Stimulated activated naive B cell treated with anti-CD40 and anti-IgM and Interleukin-4, amounts not matched to agents 10 μg/mL and 1 μg/mL and 100 μg/mL, for 72 hours (primary cell): Measurements from ENCODE around the gene C14orf180.

ENCODE experiments used
- ATAC-seq, 2 donors: fragments of 150-1000 bp; cut with Tn5 transposase; replicated peaks; 2 replicates each; pipeline ENCODE4 v1.10.0; 2021; ENCODE audit warnings: moderate library complexity in 1 of 2
- DNase-seq: peaks from one replicate; pipeline ENCODE4 v3.0.0; 2021
- H3K27ac Mint-ChIP-seq: one replicate; pipeline ENCODE4 v1.8.0; 2022; ENCODE audit warnings: mild to moderate bottlenecking, mixed read lengths
- H3K27me3 Mint-ChIP-seq, 2 donors: one replicate each; pipeline ENCODE4 v1.8.0; 2022; ENCODE audit warnings: mixed read lengths in 2 of 2
- H3K36me3 Mint-ChIP-seq, 2 donors: one replicate each; pipeline ENCODE4 v1.8.0; 2022; ENCODE audit warnings: mixed read lengths in 2 of 2, mild to moderate bottlenecking in 1 of 2
- H3K4me1 Mint-ChIP-seq, 2 donors: one replicate each; pipeline ENCODE4 v1.8.0; 2022; ENCODE audit warnings: mixed read lengths in 2 of 2, mild to moderate bottlenecking in 1 of 2
- H3K4me3 Mint-ChIP-seq, 2 donors: one replicate each; pipeline ENCODE4 v1.8.0; 2022; ENCODE audit warnings: mild to moderate bottlenecking in 2 of 2, mixed read lengths in 2 of 2, moderate library complexity in 1 of 2
- H3K9me3 Mint-ChIP-seq, 2 donors: one replicate each; pipeline ENCODE4 v1.8.0; 2022; ENCODE audit warnings: mixed read lengths in 2 of 2, mild to moderate bottlenecking in 1 of 2

Gene C14orf180

GRCh38 chr14:104579507-104579906 is at the start of gene C14orf180:
C14orf180 (plus strand) TSS chr14:104579764; CDS start chr14:104586431, 6,667 bp downstream.
- ATAC-seq, result no peak
- Mint-ChIP-seq H3K27me3 (peaks cover 15 to 47% of the 10 kb centered on the region in 2 donors), H3K36me3 (no peaks in the 10 kb centered on the region)

DNA sequence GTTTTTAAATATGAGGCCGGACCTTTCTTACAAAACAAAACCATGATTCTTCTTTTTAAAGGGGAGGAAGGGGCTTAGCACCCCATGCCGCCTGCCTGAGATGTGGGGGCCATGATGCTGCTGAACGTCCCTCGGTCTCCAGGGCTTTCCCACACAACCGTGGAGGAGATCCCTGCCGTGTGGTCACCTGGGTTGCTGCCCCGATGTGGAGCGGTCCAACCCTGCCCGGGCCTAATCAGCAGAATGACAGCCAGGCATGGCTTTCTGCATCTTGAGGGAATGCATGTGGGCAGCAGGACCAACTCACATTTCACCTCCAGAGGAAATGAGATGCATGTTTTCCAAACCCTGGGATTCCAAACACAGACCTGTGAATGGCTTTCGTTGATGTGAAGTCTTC is 48.9 kb upstream of the C14orf180 start:
- Mint-ChIP-seq H3K9me3 (peaks cover 16 to 21% of the 10 kb centered on the region in 2 donors), H3K27ac (no peak overlapping the region), H3K4me1 (peaks cover 0 to 2% of the 10 kb centered on the region in 2 donors), H3K4me3 (no peak overlapping the region), H3K27me3 (peaks cover 7 to 15% of the 10 kb centered on the region in 2 donors), H3K36me3 (peaks cover 0 to 2% of the 10 kb centered on the region in 2 donors)
- DNase-seq (no peak), ATAC-seq (no peak)

More at GRCh38 chr14:104579507-104579906, at the start of gene C14orf180:
- Mint-ChIP-seq H3K9me3 (no peaks in the 10 kb centered on the region), H3K4me1 (no peaks in the 10 kb centered on the region), H3K27ac (peak within 1 kb of the TSS; percentile 37), H3K4me3 (no peak within 1 kb of the TSS)
- DNase-seq, result no peak

DNA sequence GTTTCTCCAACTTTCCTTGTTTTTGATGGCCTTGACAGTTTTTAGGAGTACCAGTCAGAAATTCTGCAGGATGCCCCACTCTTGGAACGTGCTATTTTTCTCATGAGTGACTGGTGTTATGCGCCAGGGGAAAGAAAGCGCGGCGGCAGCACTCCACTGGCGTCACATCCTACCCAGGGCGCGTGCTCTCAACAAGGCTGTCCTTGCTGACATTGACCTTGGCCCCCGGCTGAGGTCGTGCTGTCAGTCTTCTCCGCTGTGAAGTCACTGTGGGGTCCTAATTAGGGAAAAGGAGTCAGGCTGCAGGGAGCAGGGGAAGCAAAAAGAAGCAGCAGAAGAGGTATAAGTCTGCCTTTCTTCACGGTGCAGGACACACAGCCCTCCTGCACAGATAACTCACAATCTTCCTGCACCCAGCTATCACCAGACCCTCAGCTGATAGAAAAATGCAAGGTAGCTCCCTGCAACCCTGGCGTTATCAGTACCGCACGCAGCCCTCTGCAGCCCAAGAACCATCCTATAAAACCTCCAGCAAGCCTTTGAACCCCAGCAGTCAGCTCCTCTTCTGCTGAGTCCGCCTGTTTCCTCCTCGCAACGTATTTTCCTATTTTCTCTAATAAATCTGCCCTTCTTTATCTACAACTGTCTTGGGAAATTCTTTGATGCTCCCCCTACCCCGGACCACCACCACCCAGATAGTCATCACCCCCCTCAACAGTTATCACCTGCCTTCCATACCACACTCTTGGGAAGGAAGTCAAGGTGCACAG is 48.0 kb upstream of the C14orf180 start:
- ATAC-seq, result no peak
- Mint-ChIP-seq H3K4me3 (no peak overlapping the region), H3K27me3 (peaks cover 7 to 17% of the 10 kb centered on the region in 2 donors), H3K9me3 (peaks cover 15 to 18% of the 10 kb centered on the region in 2 donors), H3K27ac (no peak overlapping the region), H3K4me1 (peaks cover 0 to 2% of the 10 kb centered on the region in 2 donors), H3K36me3 (peaks cover 0 to 2% of the 10 kb centered on the region in 2 donors)
- DNase-seq, result no peak

DNA sequence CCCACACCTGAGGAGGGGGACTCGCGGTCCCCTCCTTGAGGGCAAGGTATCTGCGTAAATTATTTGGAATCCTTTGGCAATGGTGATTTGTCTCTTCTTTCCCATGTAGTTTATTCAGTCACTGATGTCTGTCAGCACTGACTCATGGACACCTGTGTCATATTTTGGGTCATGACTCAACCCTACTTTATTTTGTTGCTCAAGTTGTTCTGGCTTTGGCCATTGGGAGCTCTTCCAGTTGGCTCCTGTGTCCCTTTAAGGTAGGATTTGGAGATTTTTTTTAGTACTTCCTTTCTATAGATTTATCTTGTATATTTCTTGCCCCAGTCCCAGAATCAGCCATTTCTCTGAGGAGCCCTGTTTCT is 47.4 kb upstream of the C14orf180 start:
- H3K36me3 Mint-ChIP-seq, result no peaks in the 10 kb centered on the region
- no peaks in the 10 kb centered on the region for H3K4me1 Mint-ChIP-seq
- no peak overlapping the region for H3K27ac Mint-ChIP-seq

DNA sequence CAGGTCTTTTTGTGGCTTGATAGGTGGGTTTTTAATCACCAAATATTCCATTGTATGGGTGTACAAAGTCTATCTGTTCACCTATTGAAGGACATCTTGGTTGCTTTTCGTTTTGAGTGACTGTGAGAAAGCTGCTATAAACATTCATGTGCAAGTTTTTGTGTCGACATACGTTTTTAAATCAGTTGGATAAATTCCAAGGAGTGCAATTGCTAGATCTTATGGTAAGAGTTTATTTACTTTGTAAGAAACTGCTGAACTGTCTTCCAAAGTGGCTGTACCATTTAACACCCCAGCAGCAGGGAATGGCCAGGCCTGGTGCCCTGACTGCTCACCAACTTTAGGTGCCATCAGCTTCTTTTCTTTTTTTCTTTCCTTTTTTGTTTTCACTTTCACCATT is 45.5 kb upstream of the C14orf180 start:
- ATAC-seq (no peak), DNase-seq (no peak)
- H3K36me3 Mint-ChIP-seq, result no peaks in the 10 kb centered on the region
- peaks cover 0 to 2% of the 10 kb centered on the region in 2 donors for H3K4me1 Mint-ChIP-seq
- peaks cover 7 to 22% of the 10 kb centered on the region in 2 donors for H3K27me3 Mint-ChIP-seq
- H3K27ac Mint-ChIP-seq, result no peak overlapping the region
- H3K9me3 Mint-ChIP-seq, result peaks cover 0 to 3% of the 10 kb centered on the region in 2 donors
- no peak overlapping the region for H3K4me3 Mint-ChIP-seq

More for the DNA sequence above, 47.4 kb upstream of the C14orf180 start:
- peaks cover 9 to 13% of the 10 kb centered on the region in 2 donors for H3K9me3 Mint-ChIP-seq
- H3K4me3 Mint-ChIP-seq, result no peak overlapping the region
- ATAC-seq (no peak), DNase-seq (no peak)
- H3K27me3 Mint-ChIP-seq, result peaks cover 7 to 22% of the 10 kb centered on the region in 2 donors

- Mint-ChIP-seq H3K27ac (no peak overlapping the region), H3K4me1 (peaks cover 0 to 2% of the 10 kb centered on the region in 2 donors), H3K27me3 (peaks cover 5 to 20% of the 10 kb centered on the region in 2 donors), H3K4me3 (no peak overlapping the region), H3K36me3 (no peaks in the 10 kb centered on the region), H3K9me3 (peaks cover 0 to 3% of the 10 kb centered on the region in 2 donors)
- ATAC-seq, result no peak
- no peak for DNase-seq
Measured at GRCh38 chr14:104536942-104537612, 42.5 kb upstream of the C14orf180 start.

DNA sequence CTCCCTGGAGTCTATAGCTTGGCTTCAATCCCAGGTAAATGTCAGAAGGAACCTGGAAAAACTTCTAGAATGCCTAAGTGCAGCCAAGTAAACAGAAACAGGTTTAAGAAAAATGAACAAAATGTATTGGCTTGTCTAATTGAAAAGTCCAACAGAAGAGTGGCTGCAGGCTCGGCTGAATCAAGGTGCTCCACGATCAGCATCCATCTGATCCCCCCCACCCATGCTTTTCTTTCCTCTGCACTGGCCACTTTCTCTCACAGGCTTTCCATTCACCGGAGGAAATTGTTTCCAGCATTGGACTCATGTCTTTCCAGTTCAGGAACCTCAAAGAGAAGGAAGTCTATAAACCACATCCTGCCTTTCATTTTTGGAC is 42.0 kb upstream of the C14orf180 start:
- Mint-ChIP-seq H3K4me1 (peaks cover 0 to 2% of the 10 kb centered on the region in 2 donors), H3K4me3 (no peak overlapping the region), H3K27me3 (peaks cover 8 to 21% of the 10 kb centered on the region in 2 donors), H3K36me3 (no peaks in the 10 kb centered on the region), H3K9me3 (peaks cover 0 to 3% of the 10 kb centered on the region in 2 donors), H3K27ac (no peak overlapping the region)
- ATAC-seq, result no peak
- no peak for DNase-seq

DNA sequence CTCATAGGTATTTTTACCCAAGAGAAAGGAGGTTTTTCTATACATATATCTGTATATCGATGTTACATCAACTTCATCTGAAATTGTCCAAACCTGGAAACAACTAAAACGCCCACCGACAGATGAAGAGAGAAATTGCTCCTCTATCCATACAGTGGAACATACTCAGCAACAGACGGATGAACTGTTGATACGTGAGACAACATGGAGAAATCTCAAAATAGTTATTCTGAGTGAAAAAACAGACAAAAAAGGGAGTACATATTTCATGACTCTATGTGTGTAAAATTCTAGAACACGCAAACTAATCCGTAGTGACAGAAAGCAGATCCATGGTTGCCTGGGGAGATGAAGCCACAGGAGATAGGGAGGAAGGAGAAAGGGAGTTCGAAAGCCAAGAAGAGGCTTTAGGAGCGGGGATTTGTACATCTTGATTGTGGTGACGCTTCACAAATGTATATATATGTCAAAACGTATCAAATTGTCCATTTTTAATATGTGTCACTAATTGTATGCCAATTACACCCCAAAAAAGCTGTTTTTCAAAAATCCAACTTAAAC is 37.6 kb upstream of the C14orf180 start:
- ATAC-seq (no peak), DNase-seq (no peak)
- peaks cover 0 to 2% of the 10 kb centered on the region in 2 donors for H3K4me1 Mint-ChIP-seq
- no peaks in the 10 kb centered on the region for H3K9me3 Mint-ChIP-seq
- H3K27ac Mint-ChIP-seq, result no peak overlapping the region
- H3K4me3 Mint-ChIP-seq, result no peak overlapping the region
- H3K27me3 Mint-ChIP-seq, result peaks cover 40% of the 10 kb centered on the region in 2 donors
- no peaks in the 10 kb centered on the region for H3K36me3 Mint-ChIP-seq

DNA sequence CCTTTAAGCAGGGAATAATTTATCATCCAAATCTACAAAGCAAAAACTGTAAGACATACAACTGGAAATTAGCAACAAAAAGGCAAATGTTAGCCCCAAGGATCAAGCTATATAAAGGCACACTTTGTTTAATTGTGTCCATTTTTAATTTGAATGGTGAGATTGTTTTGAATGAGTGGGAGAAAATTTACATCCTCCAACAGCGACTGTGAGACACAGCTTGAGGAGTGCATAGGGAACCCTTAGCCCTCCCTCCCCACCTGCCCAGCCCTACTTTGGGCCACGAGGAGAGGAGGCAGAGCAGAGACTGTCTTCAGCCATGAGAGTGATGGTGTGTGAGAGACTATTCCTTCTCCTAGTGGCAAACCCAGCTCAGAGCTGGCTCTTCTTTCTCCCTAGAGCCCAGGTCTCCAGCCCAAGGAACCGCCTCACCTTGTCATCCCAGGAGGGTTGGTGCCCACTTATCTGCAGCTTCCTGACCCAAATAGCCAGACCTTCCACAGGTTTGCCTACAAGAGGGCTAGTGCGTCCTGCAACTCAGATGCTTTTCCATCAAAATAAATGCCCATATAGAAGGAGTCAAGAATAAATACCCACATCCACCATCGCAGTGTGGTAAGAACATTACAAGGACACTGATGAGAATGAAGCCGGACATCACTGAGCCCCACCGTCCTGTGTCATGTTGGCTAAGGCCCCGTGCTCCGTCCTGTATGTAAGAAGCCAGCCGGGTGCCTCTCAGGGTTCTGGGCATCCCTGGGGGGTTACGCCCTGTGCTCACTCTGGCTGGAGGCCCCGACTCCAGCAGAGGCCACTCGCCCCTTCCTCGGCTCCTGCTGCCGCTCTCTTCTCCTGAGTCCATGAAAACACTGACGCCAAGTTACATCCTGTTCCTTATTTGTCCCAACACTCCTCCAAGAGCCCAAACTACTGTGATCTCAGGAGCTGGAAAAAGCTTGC is 36.4 kb upstream of the C14orf180 start:
- no peaks in the 10 kb centered on the region for H3K9me3 Mint-ChIP-seq
- H3K36me3 Mint-ChIP-seq, result no peaks in the 10 kb centered on the region
- no peaks in the 10 kb centered on the region for H3K4me1 Mint-ChIP-seq
- DNase-seq, result no peak
- H3K27ac Mint-ChIP-seq, result no peak overlapping the region
- H3K4me3 Mint-ChIP-seq, result no peak overlapping the region
- ATAC-seq, result no peak
- peaks cover 47 to 48% of the 10 kb centered on the region in 2 donors for H3K27me3 Mint-ChIP-seq

DNA sequence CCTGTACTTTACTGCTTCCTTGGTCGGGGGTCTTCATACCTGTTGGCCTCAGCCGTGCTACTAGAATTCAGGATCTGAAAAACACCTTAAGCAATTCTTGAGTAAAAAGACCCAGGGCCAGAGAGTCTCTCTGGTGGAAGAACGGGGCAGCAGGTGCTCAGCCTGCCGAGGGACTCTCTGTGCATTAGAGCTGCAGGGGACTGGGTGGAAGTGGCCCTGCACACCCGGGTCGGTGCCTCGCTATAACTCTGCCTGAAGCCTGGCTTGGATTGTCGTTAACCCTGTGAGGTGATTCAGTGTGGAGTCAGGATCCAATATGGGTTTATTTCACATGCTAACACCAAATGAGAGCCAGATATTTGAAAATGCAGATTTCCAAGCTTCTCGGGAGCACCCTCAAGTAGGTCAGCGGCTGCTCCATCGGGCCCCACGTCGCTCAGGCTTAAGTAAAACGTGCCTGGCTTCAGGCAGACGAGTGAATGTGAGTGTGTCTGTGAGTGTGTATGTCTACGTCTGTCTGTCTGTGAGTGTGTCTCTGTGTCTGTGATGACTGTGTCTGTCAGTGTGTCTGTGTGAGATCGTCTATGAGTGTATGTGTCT is 35.1 kb upstream of the C14orf180 start:
- H3K36me3 Mint-ChIP-seq, result no peaks in the 10 kb centered on the region
- H3K9me3 Mint-ChIP-seq, result no peaks in the 10 kb centered on the region
- no peak overlapping the region for H3K4me3 Mint-ChIP-seq
- H3K27me3 Mint-ChIP-seq, result peaks cover 47 to 50% of the 10 kb centered on the region in 2 donors
- H3K27ac Mint-ChIP-seq, result no peak overlapping the region
- ATAC-seq (no peak), DNase-seq (no peak)
- no peaks in the 10 kb centered on the region for H3K4me1 Mint-ChIP-seq

- Mint-ChIP-seq H3K4me3 (no peak overlapping the region), H3K9me3 (peaks cover 0 to 1% of the 10 kb centered on the region in 2 donors), H3K36me3 (no peaks in the 10 kb centered on the region), H3K27ac (no peak overlapping the region), H3K27me3 (peaks cover 52 to 56% of the 10 kb centered on the region in 2 donors), H3K4me1 (no peaks in the 10 kb centered on the region)
- ATAC-seq (no peak), DNase-seq (no peak)
Measured at GRCh38 chr14:104545151-104545941, 34.2 kb upstream of the C14orf180 start.

- H3K4me1 Mint-ChIP-seq, result no peaks in the 10 kb centered on the region
Measured at GRCh38 chr14:104545942-104546501, 33.5 kb upstream of the C14orf180 start.

More at GRCh38 chr14:104545942-104546501, 33.5 kb upstream of the C14orf180 start:
- no peak overlapping the region for H3K4me3 Mint-ChIP-seq
- peaks cover 56 to 59% of the 10 kb centered on the region in 2 donors for H3K27me3 Mint-ChIP-seq
- H3K36me3 Mint-ChIP-seq, result no peaks in the 10 kb centered on the region
- ATAC-seq (no peak), DNase-seq (no peak)
- peaks cover 0 to 1% of the 10 kb centered on the region in 2 donors for H3K9me3 Mint-ChIP-seq
- H3K27ac Mint-ChIP-seq, result no peak overlapping the region
